K562 (cell line): Measurements from ENCODE around the gene CNDP1. TPM values are rescaled to one million over a fixed set of nuclear protein-coding genes. Genes with fewer than 3 reads are reported as not detected.

Source experiments
- ATAC-seq: fragments of 200-7000 bp; cut with Tn5 transposase; 3 replicates; pipeline ENCODE4 v1.9.1; 2020; ENCODE audit warnings: moderate library complexity
- BruUV-seq: library from RNA; stranded (reverse); fragments of 400-500 nt; replicated peaks from 2 replicates; lab custom pipeline; 2021; lab: Mats Ljungman, UMichigan
- CTCF ChIA-PET: fragments of 300-600 bp; formaldehyde crosslinking; extraction: SDS; loops from one replicate; lab custom pipeline; 2021; ENCODE audit warnings: low intra/inter-chr PET ratio; lab: Yijun Ruan, JAX
- POLR2A ChIA-PET: fragments of 300-600, 350-650 bp; sonication (Branson Sonifier 250); formaldehyde crosslinking; extraction: SDS; loops from one replicate; lab custom pipeline; 2021; ENCODE audit warnings: antibody characterized with exemption, inconsistent platforms; lab: Yijun Ruan, JAX
- DNase-seq, 4 experiments: peaks; one replicate each; pipeline versions ENCODE4 v3.0.0 to v3.0.0-alpha.2; 2011 to 2018; ENCODE audit warnings: low spot score in 3 of 4, mixed read lengths in 3 of 4; ENCODE audit errors: extremely low read depth in 1 of 4
- FAIRE-seq: peaks from 2 replicates; lab custom pipeline; 2011; peaks lifted over from hg19 to GRCh38; lab: Jason Lieb, UNC
- H2AFZ ChIP-seq: 2 replicates; pipeline ENCODE4 v1.6.0; 2011; ENCODE audit warnings: low read depth, low read length, control low read depth, inconsistent platforms
- H3K27ac ChIP-seq: fragments of 200-600 bp; 3 replicates; pipeline ENCODE4 v1.8.0; 2011; ENCODE audit warnings: low read depth, mild to moderate bottlenecking, control low read depth, inconsistent platforms, low read length, moderate library complexity, mixed read lengths; ENCODE audit errors: extremely low read depth
- H3K27me3 ChIP-seq, 2 experiments: fragments of 300-600 bp in 1 of 2; 2 replicates in 1 of 2; 3 replicates in 1 of 2; pipeline versions ENCODE4 v1.6.0 to v1.8.0; 2011; ENCODE audit warnings: inconsistent platforms in 2 of 2, low read length in 2 of 2, mild to moderate bottlenecking in 1 of 2, mixed read lengths in 1 of 2, moderate library complexity in 1 of 2; ENCODE audit not compliant: control insufficient read depth in 2 of 2, insufficient read depth in 2 of 2
- H3K36me3 ChIP-seq: fragments of 300-600 bp; 3 replicates; pipeline ENCODE4 v1.8.0; 2011; ENCODE audit warnings: mild to moderate bottlenecking, low read length, inconsistent platforms; ENCODE audit not compliant: control insufficient read depth, insufficient read depth
- H3K4me1 ChIP-seq, 2 experiments: fragments of 200-600 bp in 1 of 2; replicated peaks in 1 of 2; 2 replicates in 1 of 2; 3 replicates in 1 of 2; pipeline versions ENCODE4 v1.5.1 to v1.8.0; 2011; ENCODE audit warnings: inconsistent platforms in 2 of 2, low read length in 2 of 2, mild to moderate bottlenecking in 1 of 2, mixed read lengths in 1 of 2, moderate library complexity in 1 of 2; ENCODE audit not compliant: control insufficient read depth in 2 of 2, insufficient read depth in 2 of 2
- H3K4me2 ChIP-seq: 2 replicates; pipeline ENCODE4 v1.6.1; 2011; ENCODE audit warnings: low read length, control low read depth, inconsistent platforms, mixed read lengths; ENCODE audit not compliant: insufficient read depth
- H3K4me3 ChIP-seq: fragments of 200-600 bp; sonication (generic), shearing (Covaris generic); 2 replicates; pipeline ENCODE4 v1.5.1; 2016; ENCODE audit warnings: control low read depth, inconsistent platforms
- H3K79me2 ChIP-seq: fragments of 200-600 bp; 3 replicates; pipeline ENCODE4 v1.8.0; 2011; ENCODE audit warnings: low read length, inconsistent platforms; ENCODE audit not compliant: control insufficient read depth, insufficient read depth
- H3K9ac ChIP-seq, 2 experiments: 2 replicates each; pipeline versions ENCODE4 v1.6.0 to v1.6.1; 2011; ENCODE audit warnings: low read depth in 2 of 2, low read length in 2 of 2, control low read depth in 1 of 2, inconsistent platforms in 1 of 2, mild to moderate bottlenecking in 1 of 2, mixed read lengths in 1 of 2; ENCODE audit not compliant: insufficient read depth in 1 of 2
- H3K9me1 ChIP-seq: one replicate; pipeline ENCODE4 v1.6.0; 2011; ENCODE audit warnings: inconsistent platforms, mild to moderate bottlenecking, low read length, moderate library complexity; ENCODE audit not compliant: control insufficient read depth, insufficient read depth
- H3K9me3 ChIP-seq: replicated peaks from 2 replicates; pipeline ENCODE4 v1.5.1; 2011; ENCODE audit warnings: low read depth, low read length, inconsistent platforms; ENCODE audit not compliant: control insufficient read depth, insufficient read depth
- H4K20me1 ChIP-seq: replicated peaks from 2 replicates; pipeline ENCODE4 v1.6.1; 2011; ENCODE audit warnings: low read length, inconsistent platforms, mixed read lengths; ENCODE audit not compliant: control insufficient read depth, insufficient read depth
- ASH1L ChIP-seq: fragments of 450-650 bp; IDR thresholded peaks from 2 replicates; pipeline ENCODE4 v1.6.1; 2018; ENCODE audit warnings: borderline replicate concordance, mild to moderate bottlenecking, low read depth; ENCODE audit not compliant: partially characterized antibody
- GATAD2B ChIP-seq: fragments of 450-650 bp; IDR thresholded peaks from 2 replicates; pipeline ENCODE4 v1.6.1; 2017; ENCODE audit warnings: mild to moderate bottlenecking, borderline replicate concordance
- PHF8 ChIP-seq: fragments of 200-600 bp; sonication (generic); IDR thresholded peaks from 2 replicates; pipeline ENCODE4 v1.6.1; 2012; ENCODE audit warnings: mixed run types, mild to moderate bottlenecking, inconsistent platforms, low read length, moderate library complexity, borderline replicate concordance
- SLC30A9 ChIP-seq: fragments of 250-450 bp; sonication (Bioruptor Pico); IDR thresholded peaks from 2 replicates; pipeline ENCODE4 v1.8.0; 2022; ENCODE audit warnings: mild to moderate bottlenecking, moderate library complexity
- ZNF507 ChIP-seq: conservative IDR thresholded peaks from 2 replicates; pipeline ENCODE4 v1.6.1; 2017; ENCODE audit warnings: missing genetic modification characterization, missing compliant biosample characterization
- WGBS: fragments of 100-300 bp; shearing (Covaris generic); methylation state at CpG from one replicate; pipeline ENCODE4 v1.1.6; 2016; ENCODE audit warnings: low coverage, mixed read lengths; ENCODE audit not compliant: insufficient coverage; ENCODE audit errors: missing lambda C conversion rate; 5-methylcytosine and 5-hydroxymethylcytosine counted together
- in situ Hi-C: fragments of 300-500 bp; cut with MboI; formaldehyde crosslinking; loops from 4 replicates; pipeline ENCODE4 v1.15.0; 2018; ENCODE audit warnings: inconsistent platforms, mixed read lengths
- intact Hi-C: fragments of 100-400 bp; cut with micrococcal nuclease; formaldehyde crosslinking; loops from 2 replicates; pipeline ENCODE4 v1.14.2; 2022
- polyA plus RNA-seq, 8 experiments: library from polyadenylated mRNA; depleted of rRNA in 4 of 8; stranded (reverse) in 5 of 8; unstranded in 3 of 8; fragments of >200 nt; fragmentation: Nextera tagmentation in 2 of 8; fragmentation: Illumina TruSeq in 1 of 8; extraction: Ambion mirVana in 2 of 8; extraction: Trizol in 1 of 8; gene quantifications; 2 replicates each; pipeline versions ENCODE4 v1.2.1 to v1.2.3, GENCODE V29; 2011 to 2014; ENCODE audit warnings: inconsistent platforms in 1 of 8, missing spikeins in 1 of 8
- total RNA-seq, 7 experiments: library from RNA; depleted of rRNA in 6 of 7; stranded (reverse); fragments of >200 nt in 6 of 7; fragmentation: Illumina TruSeq in 2 of 7; extraction: Trizol in 2 of 7; gene quantifications; 2 replicates each; pipeline versions ENCODE4 v1.2.1 to v1.2.3, GENCODE V29; 2011 to 2021; ENCODE audit warnings: low replicate concordance in 1 of 7
- TF ChIP-seq, protein P1 (sequence below): fragments of 450-650 bp; IDR thresholded peaks from 2 replicates; pipeline ENCODE4 v1.7.1; 2018; ENCODE audit warnings: mild to moderate bottlenecking, low read depth; ENCODE audit not compliant: partially characterized antibody
- TF ChIP-seq, protein P2 (sequence below): fragments of 250-450 bp; sonication (Bioruptor Pico); IDR thresholded peaks from 2 replicates; pipeline ENCODE4 v1.8.0; 2021; ENCODE audit warnings: borderline replicate concordance, mild to moderate bottlenecking, moderate library complexity; ENCODE audit not compliant: poor library complexity, severe bottlenecking

CNDP1 gene
- total and polyA plus RNA-seq, 9 of the 15 experiments (the other 6 are each of a cell fraction or from before 2014, with no cell fraction given) = not detected

DNA sequence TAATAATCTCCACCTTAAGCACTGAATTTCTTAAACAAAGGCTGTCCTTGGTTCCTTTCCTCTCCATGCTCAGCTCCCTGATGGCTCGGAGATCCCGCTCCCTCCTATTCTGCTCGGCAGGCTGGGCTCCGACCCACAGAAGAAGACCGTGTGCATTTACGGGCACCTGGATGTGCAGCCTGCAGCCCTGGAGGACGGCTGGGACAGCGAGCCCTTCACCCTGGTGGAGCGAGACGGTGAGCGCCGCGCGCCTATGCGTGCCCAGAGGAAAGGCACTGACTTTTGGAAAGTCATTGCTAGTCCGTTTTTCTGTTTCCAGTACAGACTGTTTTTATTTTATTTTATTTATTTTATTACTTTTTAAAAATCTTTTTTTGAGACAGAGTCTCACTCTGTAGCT, 28.5 kb upstream of the CNDP1 start (continued):
- TF ChIP-seq ASH1L (no peak), GATAD2B (no peak), PHF8 (no peak), SLC30A9 (CRISPR knock-in tag) (no peak)

DNA sequence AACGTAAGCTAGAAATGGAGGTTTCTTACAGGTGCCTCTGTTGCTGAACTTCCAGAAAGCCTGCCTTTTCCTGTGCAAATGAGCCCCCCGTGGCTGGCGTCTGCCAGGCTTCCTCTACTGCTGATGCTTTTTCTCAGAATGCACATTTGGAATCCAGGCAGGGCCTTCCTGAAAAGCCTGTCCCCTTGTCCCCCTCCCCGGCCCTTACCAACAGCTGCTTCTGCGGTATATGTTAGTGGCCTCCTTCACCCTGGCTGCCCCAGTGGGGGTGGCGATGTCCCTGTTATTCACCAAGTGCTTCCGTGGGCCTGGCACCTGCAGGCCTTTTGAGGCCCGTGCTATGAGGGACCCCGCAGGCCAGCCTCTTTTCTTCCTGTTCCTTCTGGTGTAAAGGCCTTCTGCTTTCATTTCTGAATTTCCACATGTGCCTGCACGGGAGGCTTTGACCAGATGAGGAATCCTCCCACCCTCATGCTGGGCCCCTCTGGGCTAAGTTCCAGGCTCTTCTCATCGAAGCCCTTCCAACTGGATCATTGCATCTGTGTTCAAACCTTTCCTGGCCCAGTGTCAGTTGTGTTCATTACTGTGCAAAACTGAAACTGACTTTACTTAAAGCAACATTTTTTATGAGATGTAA, 27.7 kb upstream of the CNDP1 start:
- no TSS peak for BruUV-seq
- CTCF ChIA-PET = no interaction called here
- Histone ChIP-seq H3K9ac (no peak overlapping the region), H3K36me3 (peaks cover 84% of the 10 kb centered on the region; the same call in 2 of the 3 replicates), H3K9me1 (no peaks in the 10 kb centered on the region), H3K27me3 (no peaks in the 10 kb centered on the region), H4K20me1 (0 out of 2 replicates have a peak, but pooled peaks cover 4% of the 10 kb centered on the region), H2AFZ (no peak overlapping the region), H3K79me2 (no peaks in the 10 kb centered on the region), H3K4me3 (no peak overlapping the region), H3K4me1 (peaks cover 8 to 16% of the 10 kb centered on the region in 2 experiments; a peak in 4 of 5 replicates), H3K27ac (no peak overlapping the region), H3K9me3 (no peaks in the 10 kb centered on the region), H3K4me2 (no peak overlapping the region)
- TF ChIP-seq ZNF507 = no peak
- TF ChIP-seq, protein P1, sequence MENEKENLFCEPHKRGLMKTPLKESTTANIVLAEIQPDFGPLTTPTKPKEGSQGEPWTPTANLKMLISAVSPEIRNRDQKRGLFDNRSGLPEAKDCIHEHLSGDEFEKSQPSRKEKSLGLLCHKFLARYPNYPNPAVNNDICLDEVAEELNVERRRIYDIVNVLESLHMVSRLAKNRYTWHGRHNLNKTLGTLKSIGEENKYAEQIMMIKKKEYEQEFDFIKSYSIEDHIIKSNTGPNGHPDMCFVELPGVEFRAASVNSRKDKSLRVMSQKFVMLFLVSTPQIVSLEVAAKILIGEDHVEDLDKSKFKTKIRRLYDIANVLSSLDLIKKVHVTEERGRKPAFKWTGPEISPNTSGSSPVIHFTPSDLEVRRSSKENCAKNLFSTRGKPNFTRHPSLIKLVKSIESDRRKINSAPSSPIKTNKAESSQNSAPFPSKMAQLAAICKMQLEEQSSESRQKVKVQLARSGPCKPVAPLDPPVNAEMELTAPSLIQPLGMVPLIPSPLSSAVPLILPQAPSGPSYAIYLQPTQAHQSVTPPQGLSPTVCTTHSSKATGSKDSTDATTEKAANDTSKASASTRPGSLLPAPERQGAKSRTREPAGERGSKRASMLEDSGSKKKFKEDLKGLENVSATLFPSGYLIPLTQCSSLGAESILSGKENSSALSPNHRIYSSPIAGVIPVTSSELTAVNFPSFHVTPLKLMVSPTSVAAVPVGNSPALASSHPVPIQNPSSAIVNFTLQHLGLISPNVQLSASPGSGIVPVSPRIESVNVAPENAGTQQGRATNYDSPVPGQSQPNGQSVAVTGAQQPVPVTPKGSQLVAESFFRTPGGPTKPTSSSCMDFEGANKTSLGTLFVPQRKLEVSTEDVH = no peak
- TF ChIP-seq, protein P2, sequence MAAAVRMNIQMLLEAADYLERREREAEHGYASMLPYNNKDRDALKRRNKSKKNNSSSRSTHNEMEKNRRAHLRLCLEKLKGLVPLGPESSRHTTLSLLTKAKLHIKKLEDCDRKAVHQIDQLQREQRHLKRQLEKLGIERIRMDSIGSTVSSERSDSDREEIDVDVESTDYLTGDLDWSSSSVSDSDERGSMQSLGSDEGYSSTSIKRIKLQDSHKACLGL (CRISPR knock-in tag) = no peak
- in situ Hi-C loops (no loop called here), intact Hi-C loops (no loop called here)
- POLR2A ChIA-PET = interaction anchor here (0.6 to 0.7 kb wide), 2 partner anchors 13 to 22 kb away, joined by 3 to 4 read pairs; no protein-coding TSS in a partner anchor
- whole genome bisulfite sequencing = 83% methylated on average over 6 of the region's 11 CpGs
- FAIRE-seq (no peak), ATAC-seq (no peak), DNase-seq (no peak)
